GM23338 (cell line): ENCODE results near the gene RAD51B. TPM values are rescaled to one million over a fixed set of nuclear protein-coding genes. Genes with fewer than 3 reads are reported as not detected.

ENCODE experiments used
- ATAC-seq: fragments of 200-7000 bp; cut with Tn5 transposase; 3 replicates; pipeline ENCODE4 v1.9.1; 2020
- DNase-seq: peaks from one replicate; pipeline ENCODE4 v3.0.0-alpha.2; 2015; ENCODE audit warnings: low spot score
- H2AFZ ChIP-seq: fragments of 200-600 bp; sonication (generic); 2 replicates; pipeline ENCODE4 v1.8.0; 2016; ENCODE audit warnings: antibody characterized with exemption, mild to moderate bottlenecking, moderate library complexity
- H3F3A ChIP-seq: fragments of 200-600 bp; sonication (generic); replicated peaks from 2 replicates; pipeline ENCODE4 v1.8.0; 2017; ENCODE audit warnings: antibody characterized with exemption, mixed run types, low read depth
- H3K27ac ChIP-seq: fragments of 200-600 bp; sonication (generic); 2 replicates; pipeline ENCODE4 v1.6.1; 2016; ENCODE audit warnings: low read depth
- H3K27me3 ChIP-seq: fragments of 200-600 bp; sonication (generic); 2 replicates; pipeline ENCODE4 v1.8.0; 2016; ENCODE audit warnings: mild to moderate bottlenecking, mixed run types, moderate library complexity; ENCODE audit not compliant: insufficient read depth
- H3K36me3 ChIP-seq: fragments of 200-600 bp; sonication (generic); 2 replicates; pipeline ENCODE4 v1.8.0; 2016; ENCODE audit warnings: mild to moderate bottlenecking; ENCODE audit not compliant: insufficient read depth
- H3K4me1 ChIP-seq: fragments of 200-600 bp; sonication (generic); 2 replicates; pipeline ENCODE4 v1.8.0; 2016; ENCODE audit warnings: mild to moderate bottlenecking, moderate library complexity; ENCODE audit not compliant: insufficient read depth
- H3K4me2 ChIP-seq: fragments of 200-600 bp; sonication (generic); 2 replicates; pipeline ENCODE4 v1.7.1; 2017; ENCODE audit warnings: mixed run types
- H3K4me3 ChIP-seq: fragments of 200-600 bp; sonication (generic); 2 replicates; pipeline ENCODE4 v1.6.1; 2016; ENCODE audit warnings: mixed run types
- H3K79me2 ChIP-seq: fragments of 200-600 bp; sonication (generic); replicated peaks from 2 replicates; pipeline ENCODE4 v1.8.0; 2017; ENCODE audit warnings: mild to moderate bottlenecking; ENCODE audit not compliant: insufficient read depth
- H3K9me2 ChIP-seq: fragments of 200-600 bp; sonication (generic); 2 replicates; pipeline ENCODE4 v1.8.0; 2017; ENCODE audit not compliant: insufficient read depth
- H4K20me1 ChIP-seq: fragments of 200-600 bp; sonication (generic); replicated peaks from 2 replicates; pipeline ENCODE4 v1.8.0; 2017; ENCODE audit warnings: mild to moderate bottlenecking; ENCODE audit not compliant: insufficient read depth
- H3K27ac Mint-ChIP-seq: 2 replicates; pipeline ENCODE4 v1.8.0; 2020; ENCODE audit warnings: inconsistent platforms, mild to moderate bottlenecking, moderate library complexity, mixed read lengths
- H3K27me3 Mint-ChIP-seq: 3 replicates; pipeline ENCODE4 v1.8.0; 2022; ENCODE audit warnings: low read depth, mild to moderate bottlenecking, moderate library complexity, mixed read lengths, inconsistent platforms; ENCODE audit not compliant: insufficient read depth, poor library complexity
- H3K36me3 Mint-ChIP-seq: 3 replicates; pipeline ENCODE4 v1.8.0; 2021; ENCODE audit warnings: low read depth, mild to moderate bottlenecking, inconsistent platforms, moderate library complexity, mixed read lengths
- H3K4me1 Mint-ChIP-seq: 3 replicates; pipeline ENCODE4 v1.8.0; 2020; ENCODE audit warnings: mild to moderate bottlenecking, inconsistent platforms, mixed read lengths
- H3K4me3 Mint-ChIP-seq: 3 replicates; pipeline ENCODE4 v1.8.0; 2021; ENCODE audit warnings: moderate library complexity, mild to moderate bottlenecking, inconsistent platforms, mixed read lengths
- H3K9me3 Mint-ChIP-seq: 3 replicates; pipeline ENCODE4 v1.8.0; 2020; ENCODE audit warnings: moderate library complexity, mild to moderate bottlenecking, inconsistent platforms, mixed read lengths
- CREB1 ChIP-seq: fragments of 250-450 bp; sonication (Bioruptor Pico); IDR thresholded peaks from 2 replicates; pipeline ENCODE4 v1.5.0; 2020; ENCODE audit warnings: low read depth, mild to moderate bottlenecking, moderate library complexity
- CTCF ChIP-seq, 2 experiments: fragments of 200-600 bp in 1 of 2; sonication (generic) in 1 of 2; conservative IDR thresholded peaks; 2 replicates each; pipeline versions ENCODE4 v1.5.1 to v1.6.1; 2016 to 2017; ENCODE audit warnings: antibody characterized with exemption in 2 of 2, low read depth in 2 of 2, mild to moderate bottlenecking in 2 of 2, moderate library complexity in 1 of 2
- EZH2phosphoT487 ChIP-seq: fragments of 200-600 bp; sonication (generic); IDR thresholded peaks from one replicate; pipeline ENCODE4 v1.8.1; 2018; ENCODE audit warnings: antibody characterized with exemption; ENCODE audit not compliant: unreplicated experiment
- JUNB ChIP-seq: IDR thresholded peaks from one replicate; pipeline ENCODE4 v1.6.1; 2016; ENCODE audit warnings: antibody characterized with exemption; ENCODE audit not compliant: unreplicated experiment
- POLR2AphosphoS5 ChIP-seq: IDR thresholded peaks from 2 replicates; pipeline ENCODE4 v1.6.1; 2016; ENCODE audit warnings: antibody characterized with exemption, low read depth
- REST ChIP-seq: IDR thresholded peaks from one replicate; pipeline ENCODE4 v1.6.1; 2018; ENCODE audit warnings: antibody characterized with exemption; ENCODE audit not compliant: unreplicated experiment
- STAT1 ChIP-seq: IDR thresholded peaks from one replicate; pipeline ENCODE4 v1.6.1; 2016; ENCODE audit warnings: antibody characterized with exemption; ENCODE audit not compliant: unreplicated experiment
- ZNF114 ChIP-seq: fragments of 250-450 bp; sonication (Bioruptor Pico); IDR thresholded peaks from 2 replicates; pipeline ENCODE4 v1.5.0; 2020; ENCODE audit warnings: mild to moderate bottlenecking, moderate library complexity
- ZNF331 ChIP-seq: fragments of 250-450 bp; sonication (Bioruptor Pico); IDR thresholded peaks from 2 replicates; pipeline ENCODE4 v1.5.0; 2020; ENCODE audit warnings: low read depth, mild to moderate bottlenecking, moderate library complexity
- polyA plus RNA-seq: library from polyadenylated mRNA; unstranded; fragments of >200 nt; fragmentation: Nextera tagmentation; extraction: Ambion mirVana; gene quantifications from 2 replicates; pipeline ENCODE4 v1.2.1, GENCODE V29; 2016
- total RNA-seq: library from RNA; depleted of rRNA; stranded (reverse); fragments of >200 nt; shearing (Covaris generic); gene quantifications from 2 replicates; pipeline ENCODE4 v1.2.3, GENCODE V29; 2014
- TF ChIP-seq, protein P1 (sequence below): IDR thresholded peaks from 2 replicates; pipeline ENCODE4 v1.6.1; 2016; ENCODE audit warnings: antibody characterized with exemption

Gene RAD51B
- total and polyA plus RNA-seq, 2 experiments from 2014 or later = 15.7 to 29.1 TPM

- Mint-ChIP-seq H3K4me1 (peaks cover 33% of the 10 kb centered on the region), H3K4me3 (no peak overlapping the region), H3K27ac (no peak overlapping the region), H3K27me3 (peaks cover 2% of the 10 kb centered on the region), H3K36me3 (no peaks in the 10 kb centered on the region), H3K9me3 (no peaks in the 10 kb centered on the region)
- H3K4me1 ChIP-seq = peaks cover 12% of the 10 kb centered on the region; the same call in 1 of the 2 replicates
- no peak overlapping the region for H3K27ac ChIP-seq
- no peaks in the 10 kb centered on the region for H3K79me2 ChIP-seq
- no peaks in the 10 kb centered on the region for H3K36me3 ChIP-seq
- no peaks in the 10 kb centered on the region for H3F3A ChIP-seq
- ATAC-seq (no peak), DNase-seq (no peak)
- H3K4me3 ChIP-seq = no peak overlapping the region
- no peaks in the 10 kb centered on the region for H3K27me3 ChIP-seq
- no peaks in the 10 kb centered on the region for H4K20me1 ChIP-seq
- no peak overlapping the region for H2AFZ ChIP-seq
- no peak overlapping the region for H3K4me2 ChIP-seq
- H3K9me2 ChIP-seq = peaks cover 7% of the 10 kb centered on the region
- TF ChIP-seq JUNB (no peak), ZNF114 (no peak), CTCF (conservative IDR thresholded peaks at IDR 0.05; ENCODE audit: low read depth in 2 of 2) (no peak), STAT1 (no peak), REST (no peak), CREB1 (CRISPR knock-in tag) (no peak), EZH2phosphoT487 (no peak), ZNF331 (CRISPR knock-in tag) (no peak), POLR2AphosphoS5 (no peak)
Measured at GRCh38 chr14:68316078-68316868, 496.7 kb downstream of the RAD51B start.

GRCh38 chr14:68317239-68317638, 497.7 kb downstream of the RAD51B start:
- Histone ChIP-seq H3K4me2 (no peak overlapping the region), H3K79me2 (no peaks in the 10 kb centered on the region), H3K4me1 (peaks cover 12% of the 10 kb centered on the region; the same call in 1 of the 2 replicates), H3K4me3 (no peak overlapping the region), H3K9me2 (peaks cover 7% of the 10 kb centered on the region), H3K27ac (no peak overlapping the region), H4K20me1 (no peaks in the 10 kb centered on the region), H3F3A (no peaks in the 10 kb centered on the region), H2AFZ (no peak overlapping the region), H3K36me3 (no peaks in the 10 kb centered on the region), H3K27me3 (no peaks in the 10 kb centered on the region)
- ATAC-seq (no peak), DNase-seq (no peak)
- Mint-ChIP-seq H3K4me1 (peaks cover 30% of the 10 kb centered on the region), H3K4me3 (no peak overlapping the region), H3K27me3 (peaks cover 2% of the 10 kb centered on the region), H3K27ac (no peak overlapping the region), H3K9me3 (no peaks in the 10 kb centered on the region), H3K36me3 (no peaks in the 10 kb centered on the region)
- TF ChIP-seq REST = no peak
- no peak for TF ChIP-seq ZNF114
- TF ChIP-seq, protein P1, sequence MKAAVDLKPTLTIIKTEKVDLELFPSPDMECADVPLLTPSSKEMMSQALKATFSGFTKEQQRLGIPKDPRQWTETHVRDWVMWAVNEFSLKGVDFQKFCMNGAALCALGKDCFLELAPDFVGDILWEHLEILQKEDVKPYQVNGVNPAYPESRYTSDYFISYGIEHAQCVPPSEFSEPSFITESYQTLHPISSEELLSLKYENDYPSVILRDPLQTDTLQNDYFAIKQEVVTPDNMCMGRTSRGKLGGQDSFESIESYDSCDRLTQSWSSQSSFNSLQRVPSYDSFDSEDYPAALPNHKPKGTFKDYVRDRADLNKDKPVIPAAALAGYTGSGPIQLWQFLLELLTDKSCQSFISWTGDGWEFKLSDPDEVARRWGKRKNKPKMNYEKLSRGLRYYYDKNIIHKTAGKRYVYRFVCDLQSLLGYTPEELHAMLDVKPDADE = no peak
